IMR-90 (cell line): ENCODE measurements around the gene IL20RA. TPM values are rescaled to one million over a fixed set of nuclear protein-coding genes. Genes with fewer than 3 reads are reported as not detected.

Experiments used
- ATAC-seq: fragments of 200-7000 bp; cut with Tn5 transposase; 2 replicates; pipeline ENCODE4 v1.9.1; 2020; ENCODE audit warnings: low read depth, mild to moderate bottlenecking, moderate library complexity
- BruUV-seq: library from RNA; stranded (reverse); fragments of 400-500 nt; replicated peaks from 2 replicates; lab custom pipeline; 2021; lab: Mats Ljungman, UMichigan
- CTCF ChIA-PET: fragments of 300-600 bp; formaldehyde crosslinking; extraction: SDS; loops from one replicate; lab custom pipeline; 2021; ENCODE audit warnings: antibody characterized with exemption; lab: Yijun Ruan, JAX
- POLR2A ChIA-PET: fragments of 300-600 bp; sonication (Branson Sonifier 250); formaldehyde crosslinking; loops from one replicate; lab custom pipeline; 2022; ENCODE audit warnings: antibody characterized with exemption; ENCODE audit not compliant: unreplicated experiment; lab: Charles Lee
- DNase-seq: peaks from one replicate; pipeline ENCODE4 v3.0.0; 2013
- H2AFZ ChIP-seq: replicated peaks from 2 replicates; pipeline ENCODE3; 2013; ENCODE audit warnings: low read length, mild to moderate bottlenecking; ENCODE audit not compliant: poor library complexity
- H2AK5ac ChIP-seq: 2 replicates; pipeline ENCODE4 v1.6.1; 2013; ENCODE audit warnings: low read depth, low read length, inconsistent platforms
- H2AK9ac ChIP-seq: replicated peaks from 2 replicates; pipeline ENCODE3; 2013; ENCODE audit warnings: mild to moderate bottlenecking, low read depth, low read length, moderate library complexity; ENCODE audit not compliant: poor library complexity
- H2BK120ac ChIP-seq: 2 replicates; pipeline ENCODE4 v1.6.1; 2013; ENCODE audit warnings: low read depth, low read length, inconsistent platforms
- H2BK15ac ChIP-seq: 3 replicates; pipeline ENCODE4 v1.6.1; 2013; ENCODE audit warnings: low read depth, low read length, inconsistent platforms
- H2BK20ac ChIP-seq: 2 replicates; pipeline ENCODE4 v1.6.1; 2013; ENCODE audit warnings: low read depth, mild to moderate bottlenecking, inconsistent platforms, low read length, moderate library complexity
- H2BK5ac ChIP-seq: 2 replicates; pipeline ENCODE4 v1.6.1; 2013; ENCODE audit warnings: mild to moderate bottlenecking, low read depth, low read length, inconsistent platforms; ENCODE audit not compliant: poor library complexity, severe bottlenecking
- H3K14ac ChIP-seq: replicated peaks from 2 replicates; pipeline ENCODE4 v1.6.1; 2013; ENCODE audit warnings: low read depth, low read length, inconsistent platforms
- H3K18ac ChIP-seq: 2 replicates; pipeline ENCODE4 v1.6.1; 2013; ENCODE audit warnings: low read depth, low read length, control low read depth
- H3K23ac ChIP-seq: 2 replicates; pipeline ENCODE4 v1.6.1; 2013; ENCODE audit warnings: low read depth, low read length, inconsistent platforms
- H3K27ac ChIP-seq: 2 replicates; pipeline ENCODE4 v1.5.1; 2013; ENCODE audit warnings: mild to moderate bottlenecking, control low read depth, low read length; ENCODE audit not compliant: insufficient read depth
- H3K27me3 ChIP-seq: 2 replicates; pipeline ENCODE4 v1.6.1; 2013; ENCODE audit warnings: low read length; ENCODE audit not compliant: control insufficient read depth, insufficient read depth
- H3K36me3 ChIP-seq: 2 replicates; pipeline ENCODE4 v1.6.1; 2013; ENCODE audit warnings: low read length, mixed read lengths; ENCODE audit not compliant: control insufficient read depth, insufficient read depth
- H3K4ac ChIP-seq: 2 replicates; pipeline ENCODE4 v1.6.1; 2013; ENCODE audit warnings: low read depth, low read length, inconsistent platforms
- H3K4me1 ChIP-seq: 2 replicates; pipeline ENCODE4 v1.6.1; 2013; ENCODE audit warnings: low read length, mixed read lengths; ENCODE audit not compliant: control insufficient read depth, insufficient read depth
- H3K4me2 ChIP-seq: 2 replicates; pipeline ENCODE4 v1.6.1; 2013; ENCODE audit warnings: low read depth, mild to moderate bottlenecking, control low read depth, low read length, moderate library complexity
- H3K4me3 ChIP-seq: 2 replicates; pipeline ENCODE4 v1.5.1; 2013; ENCODE audit warnings: low read depth, mild to moderate bottlenecking, control low read depth, low read length, moderate library complexity; ENCODE audit not compliant: insufficient read depth
- H3K56ac ChIP-seq: 2 replicates; pipeline ENCODE4 v1.6.1; 2013; ENCODE audit warnings: low read length, inconsistent platforms; ENCODE audit not compliant: insufficient read depth; ENCODE audit errors: extremely low read depth
- H3K79me1 ChIP-seq, 2 experiments: 2 replicates each; pipeline ENCODE4 v1.6.1; 2013; ENCODE audit warnings: low read length in 2 of 2, inconsistent platforms in 1 of 2, low read depth in 1 of 2
- H3K9ac ChIP-seq: 2 replicates; pipeline ENCODE4 v1.6.1; 2013; ENCODE audit warnings: low read depth, low read length, control low read depth
- H3K9me1 ChIP-seq: 2 replicates; pipeline ENCODE4 v1.6.1; 2013; ENCODE audit warnings: low read length, inconsistent platforms; ENCODE audit not compliant: insufficient read depth
- H3K9me3 ChIP-seq: 2 replicates; pipeline ENCODE4 v1.6.1; 2013; ENCODE audit warnings: low read length; ENCODE audit not compliant: control insufficient read depth, insufficient read depth
- H4K20me1 ChIP-seq: 2 replicates; pipeline ENCODE4 v1.6.1; 2013; ENCODE audit warnings: low read length, inconsistent platforms; ENCODE audit not compliant: insufficient read depth
- H4K5ac ChIP-seq: 2 replicates; pipeline ENCODE4 v1.6.1; 2013; ENCODE audit warnings: mild to moderate bottlenecking, low read depth, low read length, control low read depth
- H4K8ac ChIP-seq, 2 experiments: 2 replicates each; pipeline ENCODE4 v1.6.1; 2013; ENCODE audit warnings: low read depth in 2 of 2, low read length in 2 of 2, control low read depth in 1 of 2, inconsistent platforms in 1 of 2
- H4K91ac ChIP-seq: 2 replicates; pipeline ENCODE4 v1.6.1; 2013; ENCODE audit warnings: low read depth, low read length, inconsistent platforms; ENCODE audit not compliant: insufficient read depth
- BHLHE40 ChIP-seq: fragments of 150-350 bp; IDR thresholded peaks from 2 replicates; pipeline ENCODE4 v1.6.1; 2016; ENCODE audit warnings: mild to moderate bottlenecking, low read depth, low read length
- CEBPB ChIP-seq: IDR thresholded peaks from 2 replicates; pipeline ENCODE4 v1.6.1; 2012; ENCODE audit warnings: low read depth, low read length, improper control_type of control experiment
- CHD1 ChIP-seq: IDR thresholded peaks from 2 replicates; pipeline ENCODE4 v1.6.1; 2012; ENCODE audit warnings: low read depth, low read length, improper control_type of control experiment
- CTCF ChIP-seq: conservative IDR thresholded peaks from 2 replicates; pipeline ENCODE4 v1.5.1; 2012; ENCODE audit warnings: mild to moderate bottlenecking, low read depth, low read length, improper control_type of control experiment
- ELK1 ChIP-seq: fragments of 150-350 bp; IDR thresholded peaks from 2 replicates; pipeline ENCODE4 v1.6.1; 2016; ENCODE audit warnings: low read depth, mild to moderate bottlenecking, low read length, moderate library complexity, borderline replicate concordance
- FOS ChIP-seq: fragments of 150-350 bp; IDR thresholded peaks from 2 replicates; pipeline ENCODE4 v1.6.1; 2016; ENCODE audit warnings: low read depth, low read length
- MAFK ChIP-seq: IDR thresholded peaks from 2 replicates; pipeline ENCODE4 v1.6.1; 2012; ENCODE audit warnings: low read depth, low read length, improper control_type of control experiment
- MAZ ChIP-seq: IDR thresholded peaks from 2 replicates; pipeline ENCODE4 v1.6.1; 2012; ENCODE audit warnings: low read depth, mild to moderate bottlenecking, low read length, improper control_type of control experiment, moderate library complexity, borderline replicate concordance
- MXI1 ChIP-seq: IDR thresholded peaks from 2 replicates; pipeline ENCODE4 v1.6.1; 2012; ENCODE audit warnings: low read depth, mild to moderate bottlenecking, low read length, moderate library complexity, borderline replicate concordance
- NFE2L2 ChIP-seq: fragments of 150-350 bp; IDR thresholded peaks from 2 replicates; pipeline ENCODE4 v1.6.1; 2016; ENCODE audit warnings: low read depth, mild to moderate bottlenecking, low read length
- POLR2A ChIP-seq: IDR thresholded peaks from 2 replicates; pipeline ENCODE4 v1.6.1; 2012; ENCODE audit warnings: mild to moderate bottlenecking, low read depth, low read length
- RAD21 ChIP-seq: IDR thresholded peaks from 2 replicates; pipeline ENCODE4 v1.6.1; 2012; ENCODE audit warnings: low read length, improper control_type of control experiment
- RCOR1 ChIP-seq: IDR thresholded peaks from 2 replicates; pipeline ENCODE4 v1.6.1; 2012; ENCODE audit warnings: mild to moderate bottlenecking, low read length, improper control_type of control experiment; ENCODE audit not compliant: insufficient replicate concordance
- RFX5 ChIP-seq: IDR thresholded peaks from 2 replicates; pipeline ENCODE4 v1.8.0; 2012; ENCODE audit warnings: low read depth, mild to moderate bottlenecking, low read length, moderate library complexity
- SMC3 ChIP-seq: fragments of 150-350 bp; IDR thresholded peaks from 2 replicates; pipeline ENCODE4 v1.6.1; 2016; ENCODE audit warnings: low read depth, mild to moderate bottlenecking, antibody characterized with exemption, low read length, moderate library complexity
- WGBS, 2 experiments: methylation state at CpG; one replicate each; pipeline versions ENCODE4 v1.1.5 to v1.1.7; 2013; ENCODE audit warnings: missing lambda C conversion rate in 2 of 2; ENCODE audit not compliant: insufficient read length in 1 of 2; ENCODE audit errors: extremely low coverage in 2 of 2; 5-methylcytosine and 5-hydroxymethylcytosine counted together
- dilution Hi-C: fragments of 300-500 bp; cut with HindIII; formaldehyde crosslinking; loops from one replicate; pipeline ENCODE4 v1.14.3; 2018; ENCODE audit warnings: low sequenced_read_pairs; ENCODE audit not compliant: unreplicated experiment
- in situ Hi-C: fragments of 300-500 bp; cut with MboI; formaldehyde crosslinking; loops from 3 replicates; pipeline ENCODE4 v1.14.3; 2019; ENCODE audit warnings: low sequenced_read_pairs, inconsistent platforms, mixed read lengths
- intact Hi-C: fragments of 100-400 bp; cut with micrococcal nuclease; formaldehyde crosslinking; loops from 2 replicates; pipeline ENCODE4 v1.10.0; 2022
- polyA plus RNA-seq, 3 experiments: library from polyadenylated mRNA; depleted of rRNA; stranded (reverse); fragments of >200 nt; gene quantifications; 2 replicates each; pipeline ENCODE4 v1.2.3, GENCODE V29; 2012; ENCODE audit warnings: low replicate concordance in 1 of 3
- total RNA-seq: library from RNA; depleted of rRNA; stranded (reverse); fragments of >200 nt; gene quantifications from 2 replicates; pipeline ENCODE4 v1.2.3, GENCODE V29; 2012
- TF ChIP-seq, protein P1 (sequence below): fragments of 150-350 bp; IDR thresholded peaks from 2 replicates; pipeline ENCODE4 v1.6.1; 2017; ENCODE audit warnings: mild to moderate bottlenecking, antibody characterized with exemption, low read length, low read depth

The IL20RA gene
- total and polyA plus RNA-seq, 2 of the 4 experiments (the other 2 are of a cell fraction), result 0.02 TPM; not detected in 1

DNA sequence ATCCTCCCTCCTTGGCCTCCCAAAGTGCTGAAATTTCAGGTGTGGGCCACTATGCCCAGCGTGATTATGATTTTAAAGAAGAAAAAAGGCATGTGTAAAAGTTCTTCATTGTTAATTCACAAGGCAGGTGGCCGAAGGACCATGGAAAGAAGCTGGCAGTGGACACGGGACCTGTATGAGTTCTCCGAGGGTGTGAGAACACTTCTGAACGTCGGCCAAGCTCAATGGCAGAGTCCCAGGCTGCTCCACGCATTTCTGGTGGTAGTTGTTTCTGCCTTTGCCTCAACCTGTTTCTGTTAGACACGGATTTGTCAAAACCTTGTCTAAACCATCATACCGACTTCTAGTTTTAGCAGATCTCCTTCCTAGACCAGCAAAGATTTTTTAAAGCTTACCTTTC lies 36.6 kb downstream of the IL20RA start:
- no peak overlapping the region for H2BK20ac ChIP-seq
- H3K9ac ChIP-seq, result no peak overlapping the region
- no TSS peak for BruUV-seq
- no peak overlapping the region for H3K4me2 ChIP-seq
- no peak overlapping the region for H2BK120ac ChIP-seq
- intact Hi-C loops (no loop called here), in situ Hi-C loops (no loop called here), dilution Hi-C loops (no loop called here)
- H3K4me3 ChIP-seq, result no peak overlapping the region
- H3K14ac ChIP-seq, result no peak overlapping the region
- no peaks in the 10 kb centered on the region for H3K4me1 ChIP-seq
- peaks cover 7% of the 10 kb centered on the region for H3K27me3 ChIP-seq
- no peaks in the 10 kb centered on the region for H3K9me3 ChIP-seq
- TF ChIP-seq MAZ (no peak), NFE2L2 (no peak), MXI1 (no peak), RAD21 (no peak), BHLHE40 (no peak), CHD1 (no peak), FOS (no peak), RCOR1 (no peak), ELK1 (no peak), MAFK (no peak), SMC3 (no peak), CTCF (no peak), RFX5 (no peak), CEBPB (no peak), POLR2A (no peak)
- TF ChIP-seq, protein P1, sequence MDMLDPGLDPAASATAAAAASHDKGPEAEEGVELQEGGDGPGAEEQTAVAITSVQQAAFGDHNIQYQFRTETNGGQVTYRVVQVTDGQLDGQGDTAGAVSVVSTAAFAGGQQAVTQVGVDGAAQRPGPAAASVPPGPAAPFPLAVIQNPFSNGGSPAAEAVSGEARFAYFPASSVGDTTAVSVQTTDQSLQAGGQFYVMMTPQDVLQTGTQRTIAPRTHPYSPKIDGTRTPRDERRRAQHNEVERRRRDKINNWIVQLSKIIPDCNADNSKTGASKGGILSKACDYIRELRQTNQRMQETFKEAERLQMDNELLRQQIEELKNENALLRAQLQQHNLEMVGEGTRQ, result no peak
- no peaks in the 10 kb centered on the region for H3K36me3 ChIP-seq
- H4K8ac ChIP-seq, result no peak overlapping the region
- H2BK15ac ChIP-seq, result no peak overlapping the region
- DNase-seq (no peak), ATAC-seq (no peak)
- no peaks in the 10 kb centered on the region for H4K20me1 ChIP-seq
- H2AK5ac ChIP-seq, result no peak overlapping the region
- CTCF ChIA-PET, result no interaction called here
- no peak overlapping the region for H2AFZ ChIP-seq
- H3K79me1 ChIP-seq, result no peaks in the 10 kb centered on the region
- no peak overlapping the region for H3K4ac ChIP-seq
- H3K9me1 ChIP-seq, result no peaks in the 10 kb centered on the region
- no peak overlapping the region for H3K56ac ChIP-seq
- no peak overlapping the region for H3K18ac ChIP-seq
- H4K5ac ChIP-seq, result no peak overlapping the region
- H4K91ac ChIP-seq, result no peak overlapping the region
- H3K23ac ChIP-seq, result no peak overlapping the region
- WGBS, 2 experiments, result 40% methylated on average over 1 of the region's 9 CpGs; no CpG with 5 or more reads in 1 of the 2 experiments
- no peak overlapping the region for H3K27ac ChIP-seq
- H2BK5ac ChIP-seq, result no peak overlapping the region
- POLR2A ChIA-PET, result no interaction called here
- H2AK9ac ChIP-seq, result no peak overlapping the region
